PC-3 (cell line): Measurements from ENCODE around the gene NTM. TPM values are rescaled to one million over a fixed set of nuclear protein-coding genes. Genes with fewer than 3 reads are reported as not detected.

Source experiments
- ATAC-seq: fragments of 200-7000 bp; cut with Tn5 transposase; 2 replicates; pipeline ENCODE4 v1.9.1; 2020; ENCODE audit warnings: mild to moderate bottlenecking, moderate library complexity
- BruUV-seq: library from RNA; stranded (reverse); fragments of 400-500 nt; replicated peaks from 2 replicates; lab custom pipeline; 2021; lab: Mats Ljungman, UMichigan
- CTCF ChIA-PET: fragments of 300-600 bp; sonication (Branson Sonifier 250); formaldehyde crosslinking; loops from one replicate; lab custom pipeline; 2022; ENCODE audit warnings: antibody characterized with exemption; lab: Charles Lee
- POLR2A ChIA-PET: fragments of 300-600 bp; sonication (Branson Sonifier 250); formaldehyde crosslinking; loops from one replicate; lab custom pipeline; 2022; ENCODE audit warnings: antibody characterized with exemption; ENCODE audit not compliant: unreplicated experiment; lab: Charles Lee
- DNase-seq: peaks from one replicate; pipeline ENCODE4 v3.0.0-alpha.2; 2015
- H2AFZ ChIP-seq: fragments of 300-600 bp; sonication (generic); 2 replicates; pipeline ENCODE4 v1.6.0; 2016; ENCODE audit warnings: antibody characterized with exemption, low read length
- H3F3A ChIP-seq: fragments of 300-600 bp; sonication (generic); one replicate; pipeline ENCODE4 v1.6.0; 2017; ENCODE audit warnings: antibody characterized with exemption, low read length, control low read depth, mild to moderate bottlenecking; ENCODE audit not compliant: unreplicated experiment
- H3K27ac ChIP-seq: fragments of 300-600 bp; sonication (generic); 2 replicates; pipeline ENCODE4 v1.5.1; 2016; ENCODE audit warnings: mild to moderate bottlenecking, low read length
- H3K27me3 ChIP-seq: fragments of 300-600 bp; sonication (generic); 2 replicates; pipeline ENCODE4 v1.6.1; 2016; ENCODE audit warnings: low read length, mixed read lengths
- H3K36me3 ChIP-seq: fragments of 300-600 bp; sonication (generic); 2 replicates; pipeline ENCODE4 v1.6.1; 2016; ENCODE audit warnings: low read depth, mixed run types, low read length, mixed read lengths
- H3K4me1 ChIP-seq: fragments of 300-600 bp; sonication (generic); 2 replicates; pipeline ENCODE4 v1.5.1; 2016; ENCODE audit warnings: low read length; ENCODE audit not compliant: insufficient read depth
- H3K4me2 ChIP-seq: fragments of 300-600 bp; sonication (generic); 2 replicates; pipeline ENCODE4 v1.6.0; 2016; ENCODE audit warnings: low read length
- H3K4me3 ChIP-seq: fragments of 300-600 bp; sonication (generic); 2 replicates; pipeline ENCODE4 v1.5.1; 2016; ENCODE audit warnings: mild to moderate bottlenecking, low read length, mixed read lengths
- H3K79me2 ChIP-seq: fragments of 300-600 bp; sonication (generic); 2 replicates; pipeline ENCODE4 v1.6.1; 2017; ENCODE audit warnings: low read length, mixed read lengths
- H3K9ac ChIP-seq: fragments of 300-600 bp; sonication (generic); 2 replicates; pipeline ENCODE4 v1.6.0; 2016; ENCODE audit warnings: mild to moderate bottlenecking, low read length
- H3K9me2 ChIP-seq: fragments of 300-600 bp; sonication (generic); replicated peaks from 2 replicates; pipeline ENCODE4 v1.6.1; 2016; ENCODE audit warnings: mixed run types, low read length, mixed read lengths
- H3K9me3 ChIP-seq: fragments of 300-600 bp; sonication (generic); 2 replicates; pipeline ENCODE4 v1.6.1; 2016; ENCODE audit warnings: low read length, mixed read lengths
- H4K20me1 ChIP-seq: fragments of 300-600 bp; sonication (generic); 2 replicates; pipeline ENCODE4 v1.6.1; 2016; ENCODE audit warnings: low read length, mixed read lengths
- EZH2 ChIP-seq: fragments of 300-600 bp; sonication (generic); IDR thresholded peaks from one replicate; pipeline ENCODE4 v1.6.1; 2017; ENCODE audit warnings: antibody characterized with exemption, mild to moderate bottlenecking, low read length; ENCODE audit not compliant: unreplicated experiment
- EZH2phosphoT487 ChIP-seq: fragments of 300-600 bp; sonication (generic); IDR thresholded peaks from 2 replicates; pipeline ENCODE4 v1.6.1; 2018; ENCODE audit warnings: mild to moderate bottlenecking, antibody characterized with exemption, low read length, borderline replicate concordance
- intact Hi-C: fragments of 100-400 bp; cut with micrococcal nuclease; formaldehyde crosslinking; loops from 2 replicates; pipeline ENCODE4 v1.9.0; 2023
- total RNA-seq: library from RNA; depleted of rRNA; stranded (reverse); fragments of >200 nt; gene quantifications from 2 replicates; pipeline ENCODE4 v1.2.3, GENCODE V29; 2014
- TF ChIP-seq, protein P1 (sequence below): fragments of 300-600 bp; sonication (generic); conservative IDR thresholded peaks from 2 replicates; pipeline ENCODE4 v1.5.1; 2017; ENCODE audit warnings: antibody characterized with exemption, low read depth, mild to moderate bottlenecking, low read length

NTM gene
- total RNA-seq, 1 experiment from 2014 or later, result not detected

DNA sequence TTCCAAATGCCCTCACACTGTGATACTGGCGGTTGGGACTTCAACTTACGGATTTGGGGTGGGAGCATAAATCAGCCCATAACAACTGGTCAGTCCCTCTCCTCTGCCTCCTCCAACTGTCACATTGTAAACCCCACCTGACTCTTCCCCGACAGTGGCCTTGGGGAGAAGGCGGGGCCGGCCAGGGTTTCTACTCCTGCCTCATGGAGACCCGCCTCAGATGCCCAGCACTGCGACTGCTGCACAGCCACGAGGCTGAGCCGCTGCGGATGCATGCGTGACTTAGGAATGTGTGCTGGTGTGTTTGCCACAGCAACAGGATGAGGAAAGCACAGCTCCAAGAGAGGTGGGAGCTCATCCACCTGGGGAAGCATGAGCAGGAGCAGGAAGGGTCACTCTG, 914.2 kb downstream of the NTM start:
- H2AFZ ChIP-seq, result no peak overlapping the region
- H4K20me1 ChIP-seq, result no peaks in the 10 kb centered on the region
- no peaks in the 10 kb centered on the region for H3K36me3 ChIP-seq
- H3K4me1 ChIP-seq, result no peaks in the 10 kb centered on the region
- peaks cover 16% of the 10 kb centered on the region for H3K9me3 ChIP-seq
- intact Hi-C loops, result no loop called here
- TF ChIP-seq, protein P1, sequence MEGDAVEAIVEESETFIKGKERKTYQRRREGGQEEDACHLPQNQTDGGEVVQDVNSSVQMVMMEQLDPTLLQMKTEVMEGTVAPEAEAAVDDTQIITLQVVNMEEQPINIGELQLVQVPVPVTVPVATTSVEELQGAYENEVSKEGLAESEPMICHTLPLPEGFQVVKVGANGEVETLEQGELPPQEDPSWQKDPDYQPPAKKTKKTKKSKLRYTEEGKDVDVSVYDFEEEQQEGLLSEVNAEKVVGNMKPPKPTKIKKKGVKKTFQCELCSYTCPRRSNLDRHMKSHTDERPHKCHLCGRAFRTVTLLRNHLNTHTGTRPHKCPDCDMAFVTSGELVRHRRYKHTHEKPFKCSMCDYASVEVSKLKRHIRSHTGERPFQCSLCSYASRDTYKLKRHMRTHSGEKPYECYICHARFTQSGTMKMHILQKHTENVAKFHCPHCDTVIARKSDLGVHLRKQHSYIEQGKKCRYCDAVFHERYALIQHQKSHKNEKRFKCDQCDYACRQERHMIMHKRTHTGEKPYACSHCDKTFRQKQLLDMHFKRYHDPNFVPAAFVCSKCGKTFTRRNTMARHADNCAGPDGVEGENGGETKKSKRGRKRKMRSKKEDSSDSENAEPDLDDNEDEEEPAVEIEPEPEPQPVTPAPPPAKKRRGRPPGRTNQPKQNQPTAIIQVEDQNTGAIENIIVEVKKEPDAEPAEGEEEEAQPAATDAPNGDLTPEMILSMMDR, result no peak
- no peak for TF ChIP-seq EZH2
- no peak for TF ChIP-seq EZH2phosphoT487
- H3K27me3 ChIP-seq, result peaks cover 20% of the 10 kb centered on the region; the same call in 1 of the 2 replicates
- no peak overlapping the region for H3K4me3 ChIP-seq
- H3K9ac ChIP-seq, result no peak overlapping the region
- BruUV-seq, result no TSS peak
- H3K9me2 ChIP-seq, result no peaks in the 10 kb centered on the region
- ATAC-seq (no peak), DNase-seq (no peak)
- H3K4me2 ChIP-seq, result no peak overlapping the region
- CTCF ChIA-PET, result no interaction called here
- POLR2A ChIA-PET, result no interaction called here
- no peak overlapping the region for H3K27ac ChIP-seq
- no peaks in the 10 kb centered on the region for H3K79me2 ChIP-seq
- H3F3A ChIP-seq, result no peaks in the 10 kb centered on the region

GRCh38 chr11:132285631-132286030, 915.2 kb downstream of the NTM start:
- Histone ChIP-seq H3K4me2 (no peak overlapping the region), H3K36me3 (no peaks in the 10 kb centered on the region), H3K9me3 (peaks cover 16% of the 10 kb centered on the region), H3K9me2 (no peaks in the 10 kb centered on the region), H4K20me1 (no peaks in the 10 kb centered on the region), H3K9ac (no peak overlapping the region), H3K27ac (no peak overlapping the region), H3K4me1 (no peaks in the 10 kb centered on the region), H3K27me3 (peaks cover 23% of the 10 kb centered on the region; the same call in 1 of the 2 replicates), H2AFZ (no peak overlapping the region), H3F3A (no peaks in the 10 kb centered on the region), H3K79me2 (no peaks in the 10 kb centered on the region), H3K4me3 (no peak overlapping the region)
- no TSS peak for BruUV-seq
- TF ChIP-seq EZH2 (no peak), EZH2phosphoT487 (no peak)
- TF ChIP-seq, protein P1, result no peak
- intact Hi-C loops, result no loop called here
- ChIA-PET CTCF (no interaction called here), POLR2A (no interaction called here)
- DNase-seq (no peak), ATAC-seq (no peak)

DNA sequence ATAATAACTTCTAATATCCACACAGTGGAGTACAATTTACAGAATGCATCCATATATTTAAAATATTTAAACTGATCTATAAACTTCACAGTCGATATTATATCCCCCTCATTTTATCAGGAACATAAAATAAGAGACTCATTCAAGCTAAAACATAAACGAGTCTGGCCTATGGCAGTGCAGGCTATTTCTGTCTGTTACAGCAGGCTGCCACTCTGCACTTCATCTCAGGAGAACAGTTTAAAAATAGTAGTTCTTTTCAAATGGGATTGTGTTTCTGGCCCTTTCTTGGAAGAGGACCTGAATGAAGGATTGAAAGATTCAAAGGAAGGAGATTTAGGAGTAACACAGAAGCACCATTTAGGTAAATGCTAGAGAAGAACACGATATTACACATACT, 915.7 kb downstream of the NTM start:
- ChIA-PET CTCF (no interaction called here), POLR2A (no interaction called here)
- TF ChIP-seq, protein P1, result no peak
- DNase-seq (no peak), ATAC-seq (no peak)
- Histone ChIP-seq H3K9ac (no peak overlapping the region), H3K79me2 (no peaks in the 10 kb centered on the region), H3K36me3 (no peaks in the 10 kb centered on the region), H3F3A (no peaks in the 10 kb centered on the region), H2AFZ (no peak overlapping the region), H3K9me3 (peaks cover 16% of the 10 kb centered on the region), H3K9me2 (no peaks in the 10 kb centered on the region), H3K27ac (no peak overlapping the region), H4K20me1 (no peaks in the 10 kb centered on the region), H3K27me3 (peaks cover 23% of the 10 kb centered on the region; the same call in 1 of the 2 replicates), H3K4me3 (no peak overlapping the region), H3K4me1 (no peaks in the 10 kb centered on the region), H3K4me2 (no peak overlapping the region)
- intact Hi-C loops, result no loop called here
- no TSS peak for BruUV-seq
